ENCODE results near the gene C16orf46.

The C16orf46 gene

GRCh38 chr16:81071805-81072204, 5.2 kb downstream of the C16orf46 start:
- Histone ChIP-seq H3K4me1 (ENCODE audit: control insufficient read depth, insufficient read depth, low read length) (no peaks in the 10 kb centered on the region), H3K36me3 (ENCODE audit: control insufficient read depth, insufficient read depth, low read length) (no peaks in the 10 kb centered on the region), H3K27me3 (ENCODE audit: control insufficient read depth, insufficient read depth, low read length) (no peaks in the 10 kb centered on the region), H3K9ac (ENCODE audit: low read depth, low read length) (no peak overlapping the region), H3K9me3 (ENCODE audit: control insufficient read depth, insufficient read depth, low read length) (no peaks in the 10 kb centered on the region), H3K4me3 (ENCODE audit: low read depth, low read length) (no peak overlapping the region)

GRCh38 chr16:81070979-81071378, 6.1 kb downstream of the C16orf46 start:
- Histone ChIP-seq H3K4me1 (ENCODE audit: control insufficient read depth, insufficient read depth, low read length) (no peaks in the 10 kb centered on the region), H3K9me3 (ENCODE audit: control insufficient read depth, insufficient read depth, low read length) (no peaks in the 10 kb centered on the region)

DNA sequence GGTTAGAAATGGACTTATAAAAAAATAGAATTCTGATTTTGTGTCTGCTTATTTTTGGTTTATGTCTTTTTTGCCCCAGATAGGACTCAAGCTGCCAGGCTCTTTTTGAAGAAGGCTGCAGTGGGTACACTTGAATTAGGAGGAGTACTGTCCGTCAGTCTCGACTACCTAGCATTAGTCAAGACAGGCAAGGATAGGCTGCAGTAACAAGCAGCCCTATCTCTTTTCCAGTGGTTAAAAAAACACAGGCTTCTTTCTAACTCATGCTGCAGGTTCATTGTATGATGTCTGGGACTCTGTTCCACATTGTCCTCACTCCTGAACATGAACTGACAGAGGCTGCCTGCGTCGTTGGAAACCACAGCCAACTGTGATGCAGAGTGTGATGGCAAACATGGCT, 8.0 kb downstream of the C16orf46 start:
- no peak overlapping the region for H3K4me3 ChIP-seq (ENCODE audit: low read depth, low read length)
- H3K9me3 ChIP-seq (ENCODE audit: control insufficient read depth, insufficient read depth, low read length) = no peaks in the 10 kb centered on the region
- H3K27me3 ChIP-seq (ENCODE audit: control insufficient read depth, insufficient read depth, low read length) = no peaks in the 10 kb centered on the region
- no peaks in the 10 kb centered on the region for H3K4me1 ChIP-seq (ENCODE audit: control insufficient read depth, insufficient read depth, low read length)
- H3K36me3 ChIP-seq (ENCODE audit: control insufficient read depth, insufficient read depth, low read length) = no peaks in the 10 kb centered on the region
- H3K9ac ChIP-seq (ENCODE audit: low read depth, low read length) = no peak overlapping the region

More at GRCh38 chr16:81070979-81071378, 6.1 kb downstream of the C16orf46 start:
- Histone ChIP-seq H3K4me3 (ENCODE audit: low read depth, low read length) (no peak overlapping the region), H3K36me3 (ENCODE audit: control insufficient read depth, insufficient read depth, low read length) (no peaks in the 10 kb centered on the region), H3K9ac (ENCODE audit: low read depth, low read length) (no peak overlapping the region), H3K27me3 (ENCODE audit: control insufficient read depth, insufficient read depth, low read length) (no peaks in the 10 kb centered on the region)

- no peaks in the 10 kb centered on the region for H3K27me3 ChIP-seq (ENCODE audit: control insufficient read depth, insufficient read depth, low read length)
- no peaks in the 10 kb centered on the region for H3K36me3 ChIP-seq (ENCODE audit: control insufficient read depth, insufficient read depth, low read length)
- no peak overlapping the region for H3K4me3 ChIP-seq (ENCODE audit: low read depth, low read length)
- no peaks in the 10 kb centered on the region for H3K9me3 ChIP-seq (ENCODE audit: control insufficient read depth, insufficient read depth, low read length)
- H3K9ac ChIP-seq (ENCODE audit: low read depth, low read length) = no peak overlapping the region
- H3K4me1 ChIP-seq (ENCODE audit: control insufficient read depth, insufficient read depth, low read length) = no peaks in the 10 kb centered on the region
Measured at GRCh38 chr16:81067166-81067565, 9.9 kb downstream of the C16orf46 start.

GRCh38 chr16:81066681-81067080, 10.4 kb downstream of the C16orf46 start:
- Histone ChIP-seq H3K4me1 (ENCODE audit: control insufficient read depth, insufficient read depth, low read length) (no peaks in the 10 kb centered on the region), H3K27me3 (ENCODE audit: control insufficient read depth, insufficient read depth, low read length) (no peaks in the 10 kb centered on the region), H3K9ac (ENCODE audit: low read depth, low read length) (no peak overlapping the region), H3K9me3 (ENCODE audit: control insufficient read depth, insufficient read depth, low read length) (no peaks in the 10 kb centered on the region), H3K4me3 (ENCODE audit: low read depth, low read length) (no peak overlapping the region), H3K36me3 (ENCODE audit: control insufficient read depth, insufficient read depth, low read length) (no peaks in the 10 kb centered on the region)

GRCh38 chr16:81061871-81062608, 15.0 kb downstream of the C16orf46 start:
- no peak overlapping the region for H3K4me3 ChIP-seq (ENCODE audit: low read depth, low read length)
- no peaks in the 10 kb centered on the region for H3K27me3 ChIP-seq (ENCODE audit: control insufficient read depth, insufficient read depth, low read length)
- peaks cover 5% of the 10 kb centered on the region for H3K4me1 ChIP-seq (ENCODE audit: control insufficient read depth, insufficient read depth, low read length)
- H3K9me3 ChIP-seq (ENCODE audit: control insufficient read depth, insufficient read depth, low read length) = no peaks in the 10 kb centered on the region
- no peak overlapping the region for H3K9ac ChIP-seq (ENCODE audit: low read depth, low read length)
- H3K36me3 ChIP-seq (ENCODE audit: control insufficient read depth, insufficient read depth, low read length) = no peaks in the 10 kb centered on the region

DNA sequence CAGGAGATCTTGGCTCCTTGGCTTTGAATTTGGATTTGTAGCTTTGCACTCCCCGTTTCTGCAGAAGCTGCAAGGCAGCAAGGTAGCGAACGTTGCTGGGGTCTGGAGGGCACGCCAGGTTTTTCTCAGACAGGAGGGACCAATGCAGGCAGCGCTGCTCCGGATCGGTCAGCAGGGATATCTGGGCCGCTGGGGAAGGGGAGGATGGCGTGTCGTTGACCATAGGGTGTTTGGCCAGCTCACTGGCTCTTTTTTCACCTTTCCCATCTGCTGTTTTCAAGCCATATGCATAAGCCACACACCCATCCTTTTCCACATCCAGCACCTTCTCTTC, 15.8 kb downstream of the C16orf46 start:
- Histone ChIP-seq H3K27me3 (ENCODE audit: control insufficient read depth, insufficient read depth, low read length) (no peaks in the 10 kb centered on the region), H3K9me3 (ENCODE audit: control insufficient read depth, insufficient read depth, low read length) (no peaks in the 10 kb centered on the region), H3K4me1 (ENCODE audit: control insufficient read depth, insufficient read depth, low read length) (peaks cover 5% of the 10 kb centered on the region), H3K4me3 (ENCODE audit: low read depth, low read length) (no peak overlapping the region), H3K36me3 (ENCODE audit: control insufficient read depth, insufficient read depth, low read length) (no peaks in the 10 kb centered on the region), H3K9ac (ENCODE audit: low read depth, low read length) (no peak overlapping the region)

DNA sequence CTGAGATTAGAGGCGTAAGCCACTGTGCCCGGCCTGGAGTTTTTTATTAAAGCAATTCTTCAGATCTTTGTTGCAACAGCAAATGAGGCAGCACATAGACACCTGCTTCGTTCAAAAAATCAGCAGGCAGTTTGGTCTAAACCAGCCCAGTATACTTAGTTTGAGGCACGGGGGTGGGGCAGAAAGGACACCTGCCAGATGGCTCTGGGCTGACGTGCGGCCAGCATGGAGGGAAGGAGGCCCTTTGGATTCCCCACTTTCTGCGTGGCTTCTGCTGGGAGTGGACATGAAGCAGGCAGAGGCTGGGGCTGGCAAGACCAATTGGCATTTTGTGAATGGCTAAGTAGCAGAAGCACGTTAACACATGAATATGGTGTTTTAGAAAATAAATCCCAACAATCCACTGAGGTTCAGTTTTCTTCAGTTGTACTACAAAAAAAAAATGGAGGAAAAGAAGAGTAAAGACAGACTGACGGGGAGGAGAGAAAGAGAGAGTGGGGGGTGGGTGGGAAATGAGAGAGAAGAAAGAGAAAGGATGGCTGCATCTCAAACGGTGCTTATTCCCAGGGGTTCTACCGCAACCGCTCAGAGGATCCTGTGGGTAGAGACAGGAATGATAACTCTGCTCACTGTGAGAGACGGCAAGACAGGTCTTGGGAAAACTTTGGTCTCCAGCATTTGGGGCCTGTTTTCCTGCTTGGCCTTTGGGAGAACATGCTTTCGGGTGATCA, 16.3 kb downstream of the C16orf46 start:
- H3K36me3 ChIP-seq (ENCODE audit: control insufficient read depth, insufficient read depth, low read length) = no peaks in the 10 kb centered on the region
- H3K9ac ChIP-seq (ENCODE audit: low read depth, low read length) = no peak overlapping the region
- H3K27me3 ChIP-seq (ENCODE audit: control insufficient read depth, insufficient read depth, low read length) = no peaks in the 10 kb centered on the region
- H3K4me1 ChIP-seq (ENCODE audit: control insufficient read depth, insufficient read depth, low read length) = peaks cover 5% of the 10 kb centered on the region
- no peaks in the 10 kb centered on the region for H3K9me3 ChIP-seq (ENCODE audit: control insufficient read depth, insufficient read depth, low read length)
- H3K4me3 ChIP-seq (ENCODE audit: low read depth, low read length) = no peak overlapping the region

GRCh38 chr16:81053761-81054160, 23.3 kb downstream of the C16orf46 start:
- Histone ChIP-seq H3K27me3 (ENCODE audit: control insufficient read depth, insufficient read depth, low read length) (no peaks in the 10 kb centered on the region), H3K4me1 (ENCODE audit: control insufficient read depth, insufficient read depth, low read length) (no peaks in the 10 kb centered on the region), H3K36me3 (ENCODE audit: control insufficient read depth, insufficient read depth, low read length) (no peaks in the 10 kb centered on the region), H3K9ac (ENCODE audit: low read depth, low read length) (no peak overlapping the region), H3K4me3 (ENCODE audit: low read depth, low read length) (no peak overlapping the region), H3K9me3 (ENCODE audit: control insufficient read depth, insufficient read depth, low read length) (no peaks in the 10 kb centered on the region)

GRCh38 chr16:81042821-81043220, 34.2 kb downstream of the C16orf46 start:
- Histone ChIP-seq H3K36me3 (ENCODE audit: control insufficient read depth, insufficient read depth, low read length) (peaks cover 8% of the 10 kb centered on the region), H3K9ac (ENCODE audit: low read depth, low read length) (no peak overlapping the region)

DNA sequence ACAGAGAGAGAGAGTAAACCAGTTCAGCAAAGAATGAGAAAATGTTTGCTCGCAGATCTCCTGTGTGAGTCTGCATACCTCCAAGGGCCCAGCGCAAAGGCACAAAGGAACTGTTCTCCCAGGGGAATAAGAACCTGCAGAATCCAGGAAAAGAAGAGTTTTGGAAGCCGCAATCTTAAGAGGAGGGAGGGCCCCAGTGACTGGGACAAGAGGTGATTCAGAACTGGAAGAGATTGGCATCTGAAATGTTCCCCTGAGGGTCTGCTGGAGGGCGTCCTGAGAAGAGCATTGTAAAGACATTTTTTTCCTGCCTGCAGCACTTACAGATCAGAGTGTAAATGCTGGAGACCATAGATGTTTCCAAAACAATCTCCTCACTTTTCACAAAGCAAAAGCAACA, 35.3 kb downstream of the C16orf46 start:
- no peaks in the 10 kb centered on the region for H3K9me3 ChIP-seq (ENCODE audit: control insufficient read depth, insufficient read depth, low read length)
- H3K4me1 ChIP-seq (ENCODE audit: control insufficient read depth, insufficient read depth, low read length) = no peaks in the 10 kb centered on the region
- H3K4me3 ChIP-seq (ENCODE audit: low read depth, low read length) = no peak overlapping the region
- H3K27me3 ChIP-seq (ENCODE audit: control insufficient read depth, insufficient read depth, low read length) = no peaks in the 10 kb centered on the region
- H3K9ac ChIP-seq (ENCODE audit: low read depth, low read length) = no peak overlapping the region
- peaks cover 8% of the 10 kb centered on the region for H3K36me3 ChIP-seq (ENCODE audit: control insufficient read depth, insufficient read depth, low read length)

More at GRCh38 chr16:81042821-81043220, 34.2 kb downstream of the C16orf46 start:
- H3K4me1 ChIP-seq (ENCODE audit: control insufficient read depth, insufficient read depth, low read length) = no peaks in the 10 kb centered on the region
- no peaks in the 10 kb centered on the region for H3K27me3 ChIP-seq (ENCODE audit: control insufficient read depth, insufficient read depth, low read length)
- no peak overlapping the region for H3K4me3 ChIP-seq (ENCODE audit: low read depth, low read length)
- H3K9me3 ChIP-seq (ENCODE audit: control insufficient read depth, insufficient read depth, low read length) = no peaks in the 10 kb centered on the region

- peaks cover 8% of the 10 kb centered on the region for H3K36me3 ChIP-seq (ENCODE audit: control insufficient read depth, insufficient read depth, low read length)
Measured at GRCh38 chr16:81040842-81041241, 36.2 kb downstream of the C16orf46 start.

More at GRCh38 chr16:81040842-81041241, 36.2 kb downstream of the C16orf46 start:
- Histone ChIP-seq H3K9me3 (ENCODE audit: control insufficient read depth, insufficient read depth, low read length) (no peaks in the 10 kb centered on the region), H3K4me3 (ENCODE audit: low read depth, low read length) (no peak overlapping the region), H3K9ac (ENCODE audit: low read depth, low read length) (no peak overlapping the region), H3K27me3 (ENCODE audit: control insufficient read depth, insufficient read depth, low read length) (no peaks in the 10 kb centered on the region), H3K4me1 (ENCODE audit: control insufficient read depth, insufficient read depth, low read length) (no peaks in the 10 kb centered on the region)
